Fibroblast of lung (primary cell): ENCODE measurements around the gene PACSIN2. TPM values are rescaled to one million over a fixed set of nuclear protein-coding genes. Genes with fewer than 3 reads are reported as not detected.
"Not testable (repeated sequence)": the region's sequence is repeated elsewhere in the genome, so short reads cannot be mapped to it uniquely, and the experiment has no call there.

Experiments
- DNase-seq, 2 donors: peaks; one replicate each; pipeline versions ENCODE4 v3.0.0 to v3.0.0-alpha.2; 2010; ENCODE audit warnings: low read depth in 2 of 2
- H2AFZ ChIP-seq: 2 replicates; pipeline ENCODE4 v1.5.1; 2012; ENCODE audit warnings: low read length, control low read depth, inconsistent platforms
- H3K27ac ChIP-seq: 2 replicates; pipeline ENCODE4 v1.5.1; 2011; ENCODE audit warnings: low read length, control low read depth; ENCODE audit not compliant: insufficient read depth
- H3K27me3 ChIP-seq: 2 replicates; pipeline ENCODE4 v1.5.1; 2011; ENCODE audit warnings: mild to moderate bottlenecking, low read length; ENCODE audit not compliant: control insufficient read depth, insufficient read depth
- H3K36me3 ChIP-seq: 2 replicates; pipeline ENCODE4 v1.5.1; 2011; ENCODE audit warnings: low read length; ENCODE audit not compliant: control insufficient read depth, insufficient read depth
- H3K4me1 ChIP-seq: 2 replicates; pipeline ENCODE4 v1.5.1; 2011; ENCODE audit warnings: low read length; ENCODE audit not compliant: control insufficient read depth, insufficient read depth; ENCODE audit errors: extremely low read depth
- H3K4me2 ChIP-seq: 2 replicates; pipeline ENCODE4 v1.5.1; 2011; ENCODE audit warnings: low read length, control low read depth; ENCODE audit not compliant: insufficient read depth; ENCODE audit errors: extremely low read depth
- H3K4me3 ChIP-seq, 4 experiments: fragments of 200-600 bp in 1 of 4; sonication (generic) in 1 of 4; replicated peaks in 1 of 4; 2 replicates each; pipeline ENCODE4 v1.5.1; 2011 to 2016; ENCODE audit warnings: low read length in 4 of 4, low read depth in 3 of 4, mild to moderate bottlenecking in 3 of 4, control low read depth in 2 of 4, inconsistent platforms in 1 of 4, mixed read lengths in 1 of 4; ENCODE audit not compliant: insufficient read depth in 1 of 4; ENCODE audit errors: control extremely low read depth in 1 of 4
- H3K79me2 ChIP-seq: 2 replicates; pipeline ENCODE4 v1.5.1; 2012; ENCODE audit warnings: mild to moderate bottlenecking, low read length, inconsistent platforms; ENCODE audit not compliant: control insufficient read depth, insufficient read depth
- H3K9ac ChIP-seq: 2 replicates; pipeline ENCODE4 v1.5.1; 2011; ENCODE audit warnings: mild to moderate bottlenecking, low read length, control low read depth; ENCODE audit not compliant: insufficient read depth
- H3K9me3 ChIP-seq: 2 replicates; pipeline ENCODE4 v1.5.1; 2012; ENCODE audit warnings: low read depth, low read length; ENCODE audit not compliant: control insufficient read depth, insufficient read depth
- H4K20me1 ChIP-seq: 2 replicates; pipeline ENCODE4 v1.5.1; 2011; ENCODE audit warnings: low read length; ENCODE audit not compliant: control insufficient read depth, insufficient read depth; ENCODE audit errors: extremely low read depth
- EZH2 ChIP-seq: IDR thresholded peaks from 2 replicates; pipeline ENCODE4 v1.5.1; 2012; ENCODE audit warnings: low read length, control low read depth, mild to moderate bottlenecking; ENCODE audit errors: missing control alignments
- polyA plus RNA-seq, 2 donors: library from polyadenylated mRNA; depleted of rRNA in 1 of 2; stranded (reverse) in 1 of 2; unstranded in 1 of 2; fragments of >200 nt; gene quantifications; 2 replicates each; pipeline ENCODE4 v1.2.1, GENCODE V29; 2011 to 2012; ENCODE audit warnings: missing spikeins in 1 of 2
- total RNA-seq: library from RNA; depleted of rRNA; stranded (reverse); fragments of >200 nt; gene quantifications from 2 replicates; pipeline ENCODE4 v1.2.1, GENCODE V29; 2014
- TF ChIP-seq, protein P1 (sequence below), 2 donors: IDR thresholded peaks in 1 of 2; conservative IDR thresholded peaks in 1 of 2; 1 replicate in 1 of 2; 2 replicates in 1 of 2; pipeline ENCODE4 v1.5.1; 2011 to 2012; ENCODE audit warnings: low read length in 2 of 2, control low read depth in 1 of 2, inconsistent platforms in 1 of 2, low read depth in 1 of 2, mild to moderate bottlenecking in 1 of 2

PACSIN2 gene
- total and polyA plus RNA-seq, 2 donors (not counting 1 experiment from before 2014, with no cell fraction given) = 30.1 to 41.4 TPM

DNA sequence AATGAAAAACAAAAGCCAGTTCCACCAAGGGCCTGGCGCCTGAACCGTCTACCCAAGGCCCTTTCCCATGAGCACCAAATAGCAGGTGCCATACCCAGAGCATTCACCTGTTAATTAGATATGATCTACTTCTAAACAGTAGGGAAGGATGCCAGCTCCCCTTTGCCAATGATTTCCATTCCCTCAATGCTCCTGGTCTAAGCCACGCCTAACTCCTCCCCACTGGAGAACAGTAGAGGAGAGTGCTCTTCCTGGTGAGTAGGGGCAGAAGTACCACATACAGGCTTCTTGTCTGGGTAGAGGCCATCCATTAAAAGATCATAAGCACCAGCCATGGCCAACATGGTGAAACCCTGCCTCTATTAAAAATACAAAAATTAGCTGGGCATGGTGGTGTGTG lies 40.7 kb downstream of the PACSIN2 start:
- no peaks in the 10 kb centered on the region for H3K9me3 ChIP-seq
- no peaks in the 10 kb centered on the region for H3K27me3 ChIP-seq
- no peak overlapping the region for H3K4me2 ChIP-seq
- no peak for TF ChIP-seq EZH2
- TF ChIP-seq, protein P1, sequence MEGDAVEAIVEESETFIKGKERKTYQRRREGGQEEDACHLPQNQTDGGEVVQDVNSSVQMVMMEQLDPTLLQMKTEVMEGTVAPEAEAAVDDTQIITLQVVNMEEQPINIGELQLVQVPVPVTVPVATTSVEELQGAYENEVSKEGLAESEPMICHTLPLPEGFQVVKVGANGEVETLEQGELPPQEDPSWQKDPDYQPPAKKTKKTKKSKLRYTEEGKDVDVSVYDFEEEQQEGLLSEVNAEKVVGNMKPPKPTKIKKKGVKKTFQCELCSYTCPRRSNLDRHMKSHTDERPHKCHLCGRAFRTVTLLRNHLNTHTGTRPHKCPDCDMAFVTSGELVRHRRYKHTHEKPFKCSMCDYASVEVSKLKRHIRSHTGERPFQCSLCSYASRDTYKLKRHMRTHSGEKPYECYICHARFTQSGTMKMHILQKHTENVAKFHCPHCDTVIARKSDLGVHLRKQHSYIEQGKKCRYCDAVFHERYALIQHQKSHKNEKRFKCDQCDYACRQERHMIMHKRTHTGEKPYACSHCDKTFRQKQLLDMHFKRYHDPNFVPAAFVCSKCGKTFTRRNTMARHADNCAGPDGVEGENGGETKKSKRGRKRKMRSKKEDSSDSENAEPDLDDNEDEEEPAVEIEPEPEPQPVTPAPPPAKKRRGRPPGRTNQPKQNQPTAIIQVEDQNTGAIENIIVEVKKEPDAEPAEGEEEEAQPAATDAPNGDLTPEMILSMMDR (conservative IDR thresholded peaks at IDR 0.05 in 1 of 2, IDR thresholded peaks at IDR 0.05 in 1 of 2; ENCODE audit: low read depth in 1 of 2, low read length in 2 of 2) = no peak
- no peak overlapping the region for H3K4me3 ChIP-seq
- peaks cover 14% of the 10 kb centered on the region for H3K4me1 ChIP-seq
- no peak overlapping the region for H3K27ac ChIP-seq
- peaks cover 2% of the 10 kb centered on the region for H3K36me3 ChIP-seq
- no peak overlapping the region for H2AFZ ChIP-seq
- no peak for DNase-seq
- peaks cover 42% of the 10 kb centered on the region for H3K79me2 ChIP-seq
- H3K9ac ChIP-seq = no peak overlapping the region
- no peaks in the 10 kb centered on the region for H4K20me1 ChIP-seq

- H3K4me1 ChIP-seq = peaks cover 10% of the 10 kb centered on the region
- peaks cover 46% of the 10 kb centered on the region for H3K79me2 ChIP-seq
- no peak for TF ChIP-seq EZH2
- TF ChIP-seq, protein P1 (conservative IDR thresholded peaks at IDR 0.05 in 1 of 2, IDR thresholded peaks at IDR 0.05 in 1 of 2; ENCODE audit: low read depth in 1 of 2, low read length in 2 of 2) = no peak
- no peaks in the 10 kb centered on the region for H3K27me3 ChIP-seq
- no peaks in the 10 kb centered on the region for H3K9me3 ChIP-seq
- H3K4me3 ChIP-seq = no peak overlapping the region
- peaks cover 2% of the 10 kb centered on the region for H3K36me3 ChIP-seq
- no peak overlapping the region for H3K4me2 ChIP-seq
- DNase-seq = no peak
- H2AFZ ChIP-seq = no peak overlapping the region
- H3K9ac ChIP-seq = no peak overlapping the region
- H3K27ac ChIP-seq = no peak overlapping the region
- H4K20me1 ChIP-seq = no peaks in the 10 kb centered on the region
Observed at GRCh38 chr22:42973536-42973881, 41.4 kb downstream of the PACSIN2 start.

DNA sequence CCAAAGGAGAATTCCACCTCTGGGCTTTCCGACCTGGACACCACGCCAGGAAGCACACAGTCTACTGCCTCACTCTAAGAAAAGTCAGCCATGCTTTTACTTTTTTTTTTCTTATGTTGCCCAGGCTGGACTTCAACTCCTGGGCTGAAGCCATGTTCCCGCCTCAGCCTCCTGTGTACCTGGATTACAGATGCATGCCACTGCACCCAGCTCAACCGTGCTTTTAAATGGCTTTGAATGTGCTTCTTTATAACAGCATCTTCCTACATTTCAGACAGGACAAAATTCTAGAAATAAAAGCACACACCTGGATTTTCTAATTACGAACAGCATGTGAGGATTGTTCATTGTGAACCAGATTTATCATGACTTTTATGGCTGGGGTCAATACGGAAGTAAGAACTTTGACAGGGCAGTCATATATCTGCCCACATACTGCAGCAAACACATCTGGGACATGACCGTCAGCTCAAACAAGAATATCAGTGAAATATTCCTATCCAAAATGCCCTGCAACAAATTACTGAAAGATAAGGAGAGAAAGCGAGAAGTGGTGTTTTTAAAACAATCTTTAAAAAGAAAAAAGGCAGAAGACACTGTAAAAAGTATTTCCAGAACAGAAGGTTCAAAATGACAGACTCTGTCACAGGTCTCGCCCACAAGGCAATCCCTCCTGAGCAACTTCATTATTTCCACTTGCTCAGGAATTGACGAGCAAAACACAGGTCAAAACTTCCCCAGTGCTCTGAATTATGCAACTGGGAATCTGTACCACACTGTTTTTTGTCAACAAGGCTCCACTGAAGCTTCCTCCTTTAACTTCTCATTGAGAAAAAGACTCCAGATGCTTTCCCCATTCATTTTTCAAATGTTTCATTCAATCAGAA lies 42.1 kb downstream of the PACSIN2 start:
- no peak overlapping the region for H3K27ac ChIP-seq
- H3K9me3 ChIP-seq = no peaks in the 10 kb centered on the region
- no peak overlapping the region for H3K4me3 ChIP-seq
- H2AFZ ChIP-seq = no peak overlapping the region
- DNase-seq = no peak
- H3K27me3 ChIP-seq = no peaks in the 10 kb centered on the region
- peaks cover 4% of the 10 kb centered on the region for H3K4me1 ChIP-seq
- no peaks in the 10 kb centered on the region for H4K20me1 ChIP-seq
- TF ChIP-seq, protein P1 (conservative IDR thresholded peaks at IDR 0.05 in 1 of 2, IDR thresholded peaks at IDR 0.05 in 1 of 2; ENCODE audit: low read depth in 1 of 2, low read length in 2 of 2) = no peak
- no peak for TF ChIP-seq EZH2
- H3K4me2 ChIP-seq = no peak overlapping the region
- peaks cover 44% of the 10 kb centered on the region for H3K79me2 ChIP-seq
- peaks cover 2% of the 10 kb centered on the region for H3K36me3 ChIP-seq
- H3K9ac ChIP-seq = no peak overlapping the region

DNA sequence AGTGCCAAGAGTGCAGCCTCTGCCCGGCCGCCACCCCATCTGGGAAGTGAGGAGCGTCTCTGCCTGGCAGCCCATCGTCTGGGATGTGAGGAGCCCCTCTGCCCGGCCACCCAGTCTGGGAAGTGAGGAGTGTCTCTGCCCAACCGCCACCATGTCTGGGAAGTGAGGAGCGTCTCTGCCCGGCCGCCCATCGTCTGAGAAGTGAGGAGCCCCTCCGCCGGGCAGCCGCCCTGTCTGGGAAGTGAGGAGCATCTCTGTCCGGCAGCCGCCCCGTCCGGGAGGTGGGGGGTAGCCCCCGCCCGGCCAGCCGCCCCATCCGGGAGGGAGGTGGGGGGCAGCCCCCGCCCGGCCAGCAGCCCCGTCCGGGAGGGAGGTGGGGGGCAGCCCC lies 43.5 kb downstream of the PACSIN2 start:
- not testable (repeated sequence) for H3K4me2 ChIP-seq, H3K27ac ChIP-seq, H2AFZ ChIP-seq, H3K4me1 ChIP-seq, H4K20me1 ChIP-seq, H3K4me3 ChIP-seq, H3K9me3 ChIP-seq, H3K9ac ChIP-seq, DNase-seq, H3K27me3 ChIP-seq, H3K36me3 ChIP-seq
- peaks cover 37% of the 10 kb centered on the region for H3K79me2 ChIP-seq
